ENCODE data around the gene EVL. TPM values are rescaled to one million over a fixed set of nuclear protein-coding genes. Genes with fewer than 3 reads are reported as not detected.

EVL gene
- total and polyA plus RNA-seq, 2 donors (not counting 3 experiments of a cell fraction or from before 2014, with no cell fraction given) = 34.6 to 62.5 TPM

DNA sequence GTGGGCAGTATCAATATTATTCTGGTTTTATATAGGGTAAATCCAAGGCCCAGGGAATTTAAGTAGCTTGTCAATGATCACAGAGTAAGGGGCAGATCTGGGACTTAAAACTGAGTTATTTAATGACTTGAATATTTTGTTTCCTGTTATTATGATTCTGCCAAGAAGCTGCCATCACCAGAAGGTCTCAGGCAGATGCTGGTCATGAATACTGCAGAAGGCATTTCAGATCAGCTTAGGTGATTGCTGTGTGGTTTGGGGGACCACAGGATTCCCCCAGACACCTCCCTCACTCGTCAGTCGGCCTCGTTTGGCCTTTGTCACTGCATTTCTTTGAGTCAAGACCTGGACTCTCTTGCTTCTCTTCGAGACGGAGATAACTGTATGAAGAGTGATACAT is 47.7 kb upstream of the EVL start:
- Histone ChIP-seq H3K79me2 (ENCODE audit: control insufficient read depth, insufficient read depth, low read length) (no peaks in the 10 kb centered on the region), H3K4me1 (ENCODE audit: control insufficient read depth, extremely low read depth, insufficient read depth, low read length) (no peaks in the 10 kb centered on the region), H3K9me1 (replicated peaks; ENCODE audit: control insufficient read depth, extremely low read depth, insufficient read depth, low read length) (no peaks in the 10 kb centered on the region), H2AFZ (ENCODE audit: low read depth, low read length) (no peak overlapping the region), H3K9me3 (replicated peaks; ENCODE audit: control insufficient read depth, insufficient read depth, low read length) (no peaks in the 10 kb centered on the region), H3K9ac (replicated peaks; ENCODE audit: extremely low read depth, insufficient read depth, low read length) (no peak overlapping the region), H3K4me3 (replicated peaks in 1 of 3; ENCODE audit: insufficient read depth in 1 of 3, low read depth in 1 of 3, low read length in 3 of 3) (no peak overlapping the region), H3K36me3 (ENCODE audit: control insufficient read depth in 2 of 2, extremely low read depth in 1 of 2, insufficient read depth in 2 of 2, low read length in 2 of 2) (no peaks in the 10 kb centered on the region), H4K20me1 (replicated peaks; ENCODE audit: control insufficient read depth, extremely low read depth, insufficient read depth, low read length) (no peaks in the 10 kb centered on the region), H3K27ac (ENCODE audit: insufficient read depth, low read depth, low read length) (no peak overlapping the region), H3K27me3 (ENCODE audit: control insufficient read depth in 2 of 2, insufficient read depth in 2 of 2, low read length in 2 of 2) (no peaks in the 10 kb centered on the region), H3K4me2 (ENCODE audit: insufficient read depth, low read length) (no peak overlapping the region)
- FAIRE-seq = no peak
- ChIA-PET CTCF (interaction anchor here (0.9 to 1.6 kb wide), 3 partner anchors 13 to 90 kb away, joined by 3 to 4 read pairs (median 3); no protein-coding TSS in a partner anchor), POLR2A (no interaction called here)
- no TSS peak for BruUV-seq (replicated peaks)
- dilution Hi-C loops (cut with MboI; ENCODE audit: extremely low pct_ligation_motif_present, low sequenced_read_pairs) (no loop called here), intact Hi-C loops (cut with micrococcal nuclease) (no loop called here)
- TF ChIP-seq FOS (IDR thresholded peaks at IDR 0.05; ENCODE audit: borderline replicate concordance, insufficient read depth, low read length) (no peak), MYC (IDR thresholded peaks at IDR 0.05; ENCODE audit: low read depth, low read length) (no peak)
- TF ChIP-seq, protein P1, sequence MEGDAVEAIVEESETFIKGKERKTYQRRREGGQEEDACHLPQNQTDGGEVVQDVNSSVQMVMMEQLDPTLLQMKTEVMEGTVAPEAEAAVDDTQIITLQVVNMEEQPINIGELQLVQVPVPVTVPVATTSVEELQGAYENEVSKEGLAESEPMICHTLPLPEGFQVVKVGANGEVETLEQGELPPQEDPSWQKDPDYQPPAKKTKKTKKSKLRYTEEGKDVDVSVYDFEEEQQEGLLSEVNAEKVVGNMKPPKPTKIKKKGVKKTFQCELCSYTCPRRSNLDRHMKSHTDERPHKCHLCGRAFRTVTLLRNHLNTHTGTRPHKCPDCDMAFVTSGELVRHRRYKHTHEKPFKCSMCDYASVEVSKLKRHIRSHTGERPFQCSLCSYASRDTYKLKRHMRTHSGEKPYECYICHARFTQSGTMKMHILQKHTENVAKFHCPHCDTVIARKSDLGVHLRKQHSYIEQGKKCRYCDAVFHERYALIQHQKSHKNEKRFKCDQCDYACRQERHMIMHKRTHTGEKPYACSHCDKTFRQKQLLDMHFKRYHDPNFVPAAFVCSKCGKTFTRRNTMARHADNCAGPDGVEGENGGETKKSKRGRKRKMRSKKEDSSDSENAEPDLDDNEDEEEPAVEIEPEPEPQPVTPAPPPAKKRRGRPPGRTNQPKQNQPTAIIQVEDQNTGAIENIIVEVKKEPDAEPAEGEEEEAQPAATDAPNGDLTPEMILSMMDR (IDR thresholded peaks at IDR 0.05; ENCODE audit: extremely low read depth in 1 of 2, insufficient read depth in 1 of 2, low read depth in 1 of 2, low read length in 2 of 2) = no peak
- peak; percentile 35 for DNase-seq (ENCODE audit: low read depth, low spot score)

DNA sequence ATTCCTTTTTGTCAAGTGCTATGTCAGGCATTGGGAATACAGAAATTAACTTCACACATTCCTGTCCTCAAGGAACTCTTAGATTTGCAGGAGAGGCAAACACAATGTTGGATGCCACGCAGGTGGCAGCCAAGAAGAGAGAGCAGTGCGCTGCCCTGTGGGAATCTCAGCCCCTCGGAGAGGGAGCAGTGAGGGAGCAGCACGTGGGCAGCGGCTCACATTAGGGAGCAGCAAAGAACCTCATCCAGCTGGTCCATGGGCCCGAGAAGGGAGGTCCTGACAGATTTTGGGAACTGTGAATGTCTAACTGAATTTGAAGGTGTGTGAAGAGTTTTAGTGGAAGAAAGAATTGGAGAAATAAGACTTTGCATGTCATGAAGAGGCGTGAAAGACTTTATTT is 47.2 kb upstream of the EVL start:
- Histone ChIP-seq H3K27me3 (ENCODE audit: control insufficient read depth in 2 of 2, insufficient read depth in 2 of 2, low read length in 2 of 2) (no peaks in the 10 kb centered on the region), H3K36me3 (ENCODE audit: control insufficient read depth in 2 of 2, extremely low read depth in 1 of 2, insufficient read depth in 2 of 2, low read length in 2 of 2) (no peaks in the 10 kb centered on the region), H3K4me3 (replicated peaks in 1 of 3; ENCODE audit: insufficient read depth in 1 of 3, low read depth in 1 of 3, low read length in 3 of 3) (no peak overlapping the region), H3K4me1 (ENCODE audit: control insufficient read depth, extremely low read depth, insufficient read depth, low read length) (no peaks in the 10 kb centered on the region), H3K4me2 (ENCODE audit: insufficient read depth, low read length) (no peak overlapping the region), H3K9me3 (replicated peaks; ENCODE audit: control insufficient read depth, insufficient read depth, low read length) (no peaks in the 10 kb centered on the region), H4K20me1 (replicated peaks; ENCODE audit: control insufficient read depth, extremely low read depth, insufficient read depth, low read length) (no peaks in the 10 kb centered on the region), H3K9ac (replicated peaks; ENCODE audit: extremely low read depth, insufficient read depth, low read length) (no peak overlapping the region), H3K9me1 (replicated peaks; ENCODE audit: control insufficient read depth, extremely low read depth, insufficient read depth, low read length) (no peaks in the 10 kb centered on the region), H2AFZ (ENCODE audit: low read depth, low read length) (no peak overlapping the region), H3K79me2 (ENCODE audit: control insufficient read depth, insufficient read depth, low read length) (no peaks in the 10 kb centered on the region), H3K27ac (ENCODE audit: insufficient read depth, low read depth, low read length) (no peak overlapping the region)
- TF ChIP-seq, protein P2, sequence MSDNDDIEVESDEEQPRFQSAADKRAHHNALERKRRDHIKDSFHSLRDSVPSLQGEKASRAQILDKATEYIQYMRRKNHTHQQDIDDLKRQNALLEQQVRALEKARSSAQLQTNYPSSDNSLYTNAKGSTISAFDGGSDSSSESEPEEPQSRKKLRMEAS (IDR thresholded peaks at IDR 0.05; ENCODE audit: insufficient read depth, insufficient read length) = no peak
- TF ChIP-seq GATA2 (IDR thresholded peaks at IDR 0.05; ENCODE audit: insufficient read depth, insufficient read length, low read depth, low read length) = no peak
- TF ChIP-seq POLR2AphosphoS5 (IDR thresholded peaks at IDR 0.05; ENCODE audit: insufficient read depth, low read depth, low read length) = no peak
- TF ChIP-seq, protein P1 (IDR thresholded peaks at IDR 0.05; ENCODE audit: extremely low read depth in 1 of 2, insufficient read depth in 1 of 2, low read depth in 1 of 2, low read length in 2 of 2) = no peak
- TF ChIP-seq EZH2 (IDR thresholded peaks at IDR 0.05; ENCODE audit: borderline replicate concordance, low read depth, low read length, severe bottlenecking) = no peak
- TF ChIP-seq FOS (IDR thresholded peaks at IDR 0.05; ENCODE audit: borderline replicate concordance, insufficient read depth, low read length) = no peak
- TF ChIP-seq JUN (IDR thresholded peaks at IDR 0.05; ENCODE audit: borderline replicate concordance, insufficient read depth, insufficient read length, low read depth) = no peak
- no peak for TF ChIP-seq POLR2A (IDR thresholded peaks at IDR 0.05; ENCODE audit: low read depth, low read length)
- TF ChIP-seq MYC (IDR thresholded peaks at IDR 0.05; ENCODE audit: low read depth, low read length) = no peak
- ChIA-PET POLR2A (no interaction called here), CTCF (interaction anchor here (0.9 to 1.1 kb wide), 2 partner anchors 13 to 90 kb away, joined by 3 read pairs; no protein-coding TSS in a partner anchor)
- intact Hi-C loops (cut with micrococcal nuclease) = no loop called here
- DNase-seq (ENCODE audit: low read depth, low spot score) = no peak
- BruUV-seq (replicated peaks) = no TSS peak
- dilution Hi-C loops (cut with MboI; ENCODE audit: extremely low pct_ligation_motif_present, low sequenced_read_pairs) = no loop called here
- FAIRE-seq = no peak

Data from endothelial cell of umbilical vein (primary cell).